ENCODE data around the gene DNAJC11.
"Not testable (repeated sequence)": the region's sequence is repeated elsewhere in the genome, so short reads cannot be mapped to it uniquely, and the experiment has no call there.

DNAJC11 gene

GRCh38 chr1:6651909-6652308, 49.7 kb downstream of the DNAJC11 start:
- no peak for DNase-seq (ENCODE audit: low read depth)

- no peak for DNase-seq (ENCODE audit: low read depth)
These were observed 53.1 kb downstream of the DNAJC11 start for GRCh38 chr1:6648556-6648955.

- DNase-seq (ENCODE audit: low read depth): no peak
These were observed 55.0 kb downstream of the DNAJC11 start for GRCh38 chr1:6646499-6647148.

GRCh38 chr1:6645018-6645417, 56.6 kb downstream of the DNAJC11 start:
- DNase-seq (ENCODE audit: low read depth): no peak

- not testable (repeated sequence) for DNase-seq (ENCODE audit: low read depth)
These were observed 60.7 kb downstream of the DNAJC11 start for GRCh38 chr1:6640867-6641266.

GRCh38 chr1:6638226-6638625, 63.4 kb downstream of the DNAJC11 start:
- no peak for DNase-seq (ENCODE audit: low read depth)

- no peak for DNase-seq (ENCODE audit: low read depth)
These were observed 63.8 kb downstream of the DNAJC11 start for GRCh38 chr1:6637770-6638169.

- DNase-seq (ENCODE audit: low read depth): not testable (repeated sequence)
These were observed 64.8 kb downstream of the DNAJC11 start for GRCh38 chr1:6636778-6637177.

GRCh38 chr1:6635910-6636760, 65.5 kb downstream of the DNAJC11 start:
- no peak for DNase-seq (ENCODE audit: low read depth)

GRCh38 chr1:6635161-6635909, 66.3 kb downstream of the DNAJC11 start:
- DNase-seq (ENCODE audit: low read depth): no peak

GRCh38 chr1:6634371-6635052, 67.1 kb downstream of the DNAJC11 start:
- peak; percentile 35 for DNase-seq (ENCODE audit: low read depth)

- DNase-seq (ENCODE audit: low read depth): no peak
These were observed 68.8 kb downstream of the DNAJC11 start for GRCh38 chr1:6632588-6633514.

- DNase-seq (ENCODE audit: low read depth): no peak
These were observed 70.6 kb downstream of the DNAJC11 start for GRCh38 chr1:6631058-6631457.

GRCh38 chr1:6630027-6630426, 71.6 kb downstream of the DNAJC11 start:
- no peak for DNase-seq (ENCODE audit: low read depth)

- no peak for DNase-seq (ENCODE audit: low read depth)
These were observed 72.6 kb downstream of the DNAJC11 start for GRCh38 chr1:6628971-6629479.

- no peak for DNase-seq (ENCODE audit: low read depth)
These were observed 73.6 kb downstream of the DNAJC11 start for GRCh38 chr1:6627841-6628545.

- DNase-seq (ENCODE audit: low read depth): no peak
These were observed 74.6 kb downstream of the DNAJC11 start for GRCh38 chr1:6627031-6627430.

GRCh38 chr1:6625584-6626149, 75.9 kb downstream of the DNAJC11 start:
- DNase-seq (ENCODE audit: low read depth): no peak

GRCh38 chr1:6624710-6625583, 76.7 kb downstream of the DNAJC11 start, which contains the start of gene THAP3:
THAP3 (plus strand) TSS chr1:6624868; CDS start chr1:6625219, 351 bp downstream.
- peak; percentile 84 for DNase-seq (ENCODE audit: low read depth)

Measured in stimulated activated CD8-positive, alpha-beta memory T cell treated with anti-CD3 and anti-CD28 coated beads, Interleukin-4, amount 100 ng/mL, for 24 hours (primary cell).